ENCODE data around the gene CCDC63. TPM values are rescaled to one million over a fixed set of nuclear protein-coding genes. Genes with fewer than 3 reads are reported as not detected.

Gene CCDC63
- total and polyA plus RNA-seq, 2 donors (not counting 3 experiments of a cell fraction or from before 2014, with no cell fraction given) = not detected

- Histone ChIP-seq H3K36me3 (ENCODE audit: control insufficient read depth in 2 of 2, extremely low read depth in 1 of 2, insufficient read depth in 2 of 2, low read length in 2 of 2) (no peaks in the 10 kb centered on the region), H2AFZ (ENCODE audit: low read depth, low read length) (no peak overlapping the region), H3K27me3 (ENCODE audit: control insufficient read depth in 2 of 2, insufficient read depth in 2 of 2, low read length in 2 of 2) (peaks cover 0 to 2% of the 10 kb centered on the region in 2 experiments), H4K20me1 (replicated peaks; ENCODE audit: control insufficient read depth, extremely low read depth, insufficient read depth, low read length) (no peaks in the 10 kb centered on the region), H3K4me3 (replicated peaks in 1 of 3; ENCODE audit: insufficient read depth in 1 of 3, low read depth in 1 of 3, low read length in 3 of 3) (no peak overlapping the region), H3K79me2 (ENCODE audit: control insufficient read depth, insufficient read depth, low read length) (no peaks in the 10 kb centered on the region), H3K4me2 (ENCODE audit: insufficient read depth, low read length) (no peak overlapping the region), H3K9me1 (replicated peaks; ENCODE audit: control insufficient read depth, extremely low read depth, insufficient read depth, low read length) (no peaks in the 10 kb centered on the region), H3K4me1 (ENCODE audit: control insufficient read depth, extremely low read depth, insufficient read depth, low read length) (no peaks in the 10 kb centered on the region), H3K27ac (ENCODE audit: insufficient read depth, low read depth, low read length) (no peak overlapping the region), H3K9me3 (replicated peaks; ENCODE audit: control insufficient read depth, insufficient read depth, low read length) (no peaks in the 10 kb centered on the region), H3K9ac (replicated peaks; ENCODE audit: extremely low read depth, insufficient read depth, low read length) (no peak overlapping the region)
- FAIRE-seq = no peak
- TF ChIP-seq FOS (IDR thresholded peaks at IDR 0.05; ENCODE audit: borderline replicate concordance, insufficient read depth, low read length) = no peak
- no peak for TF ChIP-seq MAX (IDR thresholded peaks at IDR 0.05; ENCODE audit: insufficient read depth, insufficient read length)
- TF ChIP-seq POLR2AphosphoS5 (IDR thresholded peaks at IDR 0.05; ENCODE audit: insufficient read depth, low read depth, low read length) = no peak
- DNase-seq (ENCODE audit: low read depth, low spot score) = no peak
- CTCF ChIA-PET = interaction anchor here (0.7 kb wide), 1 partner anchor 391 kb away, joined by 3 read pairs; no protein-coding TSS in a partner anchor
- intact Hi-C loops (cut with micrococcal nuclease) (no loop called here), dilution Hi-C loops (cut with MboI; ENCODE audit: extremely low pct_ligation_motif_present, low sequenced_read_pairs) (no loop called here)
- no TSS peak for BruUV-seq (replicated peaks)
- POLR2A ChIA-PET = no interaction called here
Measured at GRCh38 chr12:110908377-110909152, 61.8 kb downstream of the CCDC63 start.

DNA sequence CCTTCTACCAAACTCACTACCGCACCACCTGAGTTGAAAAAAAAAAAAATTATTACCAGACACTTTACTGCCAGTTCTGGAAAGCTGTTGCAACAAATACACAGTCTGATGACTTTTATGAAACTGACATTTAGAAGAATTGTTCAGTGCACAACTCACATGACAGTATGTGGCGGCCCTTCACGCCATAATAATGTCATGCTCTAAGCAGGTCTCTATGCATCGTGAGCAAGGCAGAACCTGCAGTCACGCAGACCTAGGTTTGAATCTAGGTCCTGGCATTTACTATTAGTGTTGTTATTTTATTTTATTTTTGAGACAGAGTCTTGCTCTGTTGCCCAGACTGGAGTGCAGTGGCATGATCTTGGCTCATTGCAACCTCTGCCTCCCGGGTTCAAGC lies 65.5 kb downstream of the CCDC63 start:
- Histone ChIP-seq H3K9me1 (replicated peaks; ENCODE audit: control insufficient read depth, extremely low read depth, insufficient read depth, low read length) (no peaks in the 10 kb centered on the region), H3K4me2 (ENCODE audit: insufficient read depth, low read length) (no peak overlapping the region), H4K20me1 (replicated peaks; ENCODE audit: control insufficient read depth, extremely low read depth, insufficient read depth, low read length) (no peaks in the 10 kb centered on the region), H3K4me3 (replicated peaks in 1 of 3; ENCODE audit: insufficient read depth in 1 of 3, low read depth in 1 of 3, low read length in 3 of 3) (no peak overlapping the region), H3K9me3 (replicated peaks; ENCODE audit: control insufficient read depth, insufficient read depth, low read length) (no peaks in the 10 kb centered on the region), H3K27me3 (ENCODE audit: control insufficient read depth in 2 of 2, insufficient read depth in 2 of 2, low read length in 2 of 2) (no peaks in the 10 kb centered on the region), H3K9ac (replicated peaks; ENCODE audit: extremely low read depth, insufficient read depth, low read length) (no peak overlapping the region), H2AFZ (ENCODE audit: low read depth, low read length) (no peak overlapping the region), H3K27ac (ENCODE audit: insufficient read depth, low read depth, low read length) (no peak overlapping the region), H3K79me2 (ENCODE audit: control insufficient read depth, insufficient read depth, low read length) (no peaks in the 10 kb centered on the region), H3K36me3 (ENCODE audit: control insufficient read depth in 2 of 2, extremely low read depth in 1 of 2, insufficient read depth in 2 of 2, low read length in 2 of 2) (no peaks in the 10 kb centered on the region), H3K4me1 (ENCODE audit: control insufficient read depth, extremely low read depth, insufficient read depth, low read length) (peaks cover 5% of the 10 kb centered on the region)
- intact Hi-C loops (cut with micrococcal nuclease) (no loop called here), dilution Hi-C loops (cut with MboI; ENCODE audit: extremely low pct_ligation_motif_present, low sequenced_read_pairs) (no loop called here)
- no peak for TF ChIP-seq JUN (IDR thresholded peaks at IDR 0.05; ENCODE audit: borderline replicate concordance, insufficient read depth, insufficient read length, low read depth)
- TF ChIP-seq, protein P1, sequence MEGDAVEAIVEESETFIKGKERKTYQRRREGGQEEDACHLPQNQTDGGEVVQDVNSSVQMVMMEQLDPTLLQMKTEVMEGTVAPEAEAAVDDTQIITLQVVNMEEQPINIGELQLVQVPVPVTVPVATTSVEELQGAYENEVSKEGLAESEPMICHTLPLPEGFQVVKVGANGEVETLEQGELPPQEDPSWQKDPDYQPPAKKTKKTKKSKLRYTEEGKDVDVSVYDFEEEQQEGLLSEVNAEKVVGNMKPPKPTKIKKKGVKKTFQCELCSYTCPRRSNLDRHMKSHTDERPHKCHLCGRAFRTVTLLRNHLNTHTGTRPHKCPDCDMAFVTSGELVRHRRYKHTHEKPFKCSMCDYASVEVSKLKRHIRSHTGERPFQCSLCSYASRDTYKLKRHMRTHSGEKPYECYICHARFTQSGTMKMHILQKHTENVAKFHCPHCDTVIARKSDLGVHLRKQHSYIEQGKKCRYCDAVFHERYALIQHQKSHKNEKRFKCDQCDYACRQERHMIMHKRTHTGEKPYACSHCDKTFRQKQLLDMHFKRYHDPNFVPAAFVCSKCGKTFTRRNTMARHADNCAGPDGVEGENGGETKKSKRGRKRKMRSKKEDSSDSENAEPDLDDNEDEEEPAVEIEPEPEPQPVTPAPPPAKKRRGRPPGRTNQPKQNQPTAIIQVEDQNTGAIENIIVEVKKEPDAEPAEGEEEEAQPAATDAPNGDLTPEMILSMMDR (IDR thresholded peaks at IDR 0.05; ENCODE audit: extremely low read depth in 1 of 2, insufficient read depth in 1 of 2, low read depth in 1 of 2, low read length in 2 of 2) = no peak
- no TSS peak for BruUV-seq (replicated peaks)
- no peak for FAIRE-seq
- CTCF ChIA-PET = no interaction called here
- POLR2A ChIA-PET = no interaction called here
- no peak for DNase-seq (ENCODE audit: low read depth, low spot score)

Measured in endothelial cell of umbilical vein (primary cell).